ENCODE results near the gene NHSL2.

DNA sequence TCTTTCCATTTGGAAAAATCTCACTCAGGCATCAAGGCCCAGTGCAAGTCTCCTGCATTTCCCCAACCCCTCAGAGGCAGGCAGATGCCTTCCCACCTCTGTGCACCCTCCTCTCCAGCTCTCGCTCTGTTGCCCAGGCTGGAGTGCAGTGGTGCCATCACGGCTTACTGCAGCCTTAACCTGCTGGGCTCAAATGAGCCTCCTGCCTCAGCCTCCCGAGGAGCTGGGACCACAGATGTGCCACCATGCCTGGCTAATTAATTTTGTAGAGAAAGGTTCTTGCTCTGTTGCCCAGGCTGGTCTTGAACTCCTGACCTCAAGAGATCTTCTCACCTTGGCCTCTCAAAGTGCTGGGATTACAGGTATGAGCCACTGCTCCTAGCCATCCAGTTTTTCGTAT lies 95.8 kb downstream of the NHSL2 start:
- no peak for TF ChIP-seq POLR2A (IDR thresholded peaks at IDR 0.05)
- TF ChIP-seq, protein P1, sequence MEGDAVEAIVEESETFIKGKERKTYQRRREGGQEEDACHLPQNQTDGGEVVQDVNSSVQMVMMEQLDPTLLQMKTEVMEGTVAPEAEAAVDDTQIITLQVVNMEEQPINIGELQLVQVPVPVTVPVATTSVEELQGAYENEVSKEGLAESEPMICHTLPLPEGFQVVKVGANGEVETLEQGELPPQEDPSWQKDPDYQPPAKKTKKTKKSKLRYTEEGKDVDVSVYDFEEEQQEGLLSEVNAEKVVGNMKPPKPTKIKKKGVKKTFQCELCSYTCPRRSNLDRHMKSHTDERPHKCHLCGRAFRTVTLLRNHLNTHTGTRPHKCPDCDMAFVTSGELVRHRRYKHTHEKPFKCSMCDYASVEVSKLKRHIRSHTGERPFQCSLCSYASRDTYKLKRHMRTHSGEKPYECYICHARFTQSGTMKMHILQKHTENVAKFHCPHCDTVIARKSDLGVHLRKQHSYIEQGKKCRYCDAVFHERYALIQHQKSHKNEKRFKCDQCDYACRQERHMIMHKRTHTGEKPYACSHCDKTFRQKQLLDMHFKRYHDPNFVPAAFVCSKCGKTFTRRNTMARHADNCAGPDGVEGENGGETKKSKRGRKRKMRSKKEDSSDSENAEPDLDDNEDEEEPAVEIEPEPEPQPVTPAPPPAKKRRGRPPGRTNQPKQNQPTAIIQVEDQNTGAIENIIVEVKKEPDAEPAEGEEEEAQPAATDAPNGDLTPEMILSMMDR (IDR thresholded peaks at IDR 0.05 in 4 of 5, conservative IDR thresholded peaks at IDR 0.05 in 1 of 5) = no peak
